ENCODE results near the gene MROH8.

DNA sequence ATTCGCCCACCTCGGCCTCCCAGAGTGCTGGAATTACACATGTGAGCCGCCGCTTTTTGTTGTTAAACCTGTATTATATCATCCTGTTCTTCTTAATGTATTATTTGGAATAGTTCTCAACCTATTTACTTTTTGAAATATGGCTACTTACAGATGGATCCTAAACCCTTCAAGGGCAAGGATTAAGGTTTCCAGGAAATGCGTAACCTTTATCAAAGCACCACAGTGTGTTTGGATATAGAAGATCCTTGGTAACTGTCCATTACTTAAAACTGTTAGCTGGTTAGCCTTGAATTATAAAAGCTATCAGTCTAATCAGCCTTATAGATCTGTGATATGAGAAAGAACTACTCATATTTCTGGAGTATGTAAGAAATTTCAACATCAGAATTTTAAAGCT, 12.5 kb downstream of the MROH8 start:
- no peak for TF ChIP-seq CTCF (IDR thresholded peaks at IDR 0.05)
- TF ChIP-seq RFX5 (IDR thresholded peaks at IDR 0.05), result no peak
- TF ChIP-seq CHD4 (IDR thresholded peaks at IDR 0.05; ENCODE audit: borderline replicate concordance), result no peak
- no peak for TF ChIP-seq GATA3 (IDR thresholded peaks at IDR 0.05; ENCODE audit: borderline replicate concordance)
- TF ChIP-seq SMC3 (IDR thresholded peaks at IDR 0.05), result no peak
- no peak for TF ChIP-seq POLR2A (IDR thresholded peaks at IDR 0.05; ENCODE audit: low read length)
- TF ChIP-seq, protein P1, sequence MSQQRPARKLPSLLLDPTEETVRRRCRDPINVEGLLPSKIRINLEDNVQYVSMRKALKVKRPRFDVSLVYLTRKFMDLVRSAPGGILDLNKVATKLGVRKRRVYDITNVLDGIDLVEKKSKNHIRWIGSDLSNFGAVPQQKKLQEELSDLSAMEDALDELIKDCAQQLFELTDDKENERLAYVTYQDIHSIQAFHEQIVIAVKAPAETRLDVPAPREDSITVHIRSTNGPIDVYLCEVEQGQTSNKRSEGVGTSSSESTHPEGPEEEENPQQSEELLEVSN (IDR thresholded peaks at IDR 0.05; ENCODE audit: borderline replicate concordance, low read depth), result no peak
- TF ChIP-seq HOXB13 (CRISPR knock-in tag; IDR thresholded peaks at IDR 0.05; ENCODE audit: low read depth), result no peak
- no peak for TF ChIP-seq JUN (IDR thresholded peaks at IDR 0.05)
- no peak for TF ChIP-seq ELK1 (IDR thresholded peaks at IDR 0.05; ENCODE audit: low read depth, low read length)
- TF ChIP-seq MYC (IDR thresholded peaks at IDR 0.05; ENCODE audit: borderline replicate concordance, low read length), result no peak
- TF ChIP-seq EP300 (IDR thresholded peaks at IDR 0.05), result no peak
- TF ChIP-seq, protein P2, sequence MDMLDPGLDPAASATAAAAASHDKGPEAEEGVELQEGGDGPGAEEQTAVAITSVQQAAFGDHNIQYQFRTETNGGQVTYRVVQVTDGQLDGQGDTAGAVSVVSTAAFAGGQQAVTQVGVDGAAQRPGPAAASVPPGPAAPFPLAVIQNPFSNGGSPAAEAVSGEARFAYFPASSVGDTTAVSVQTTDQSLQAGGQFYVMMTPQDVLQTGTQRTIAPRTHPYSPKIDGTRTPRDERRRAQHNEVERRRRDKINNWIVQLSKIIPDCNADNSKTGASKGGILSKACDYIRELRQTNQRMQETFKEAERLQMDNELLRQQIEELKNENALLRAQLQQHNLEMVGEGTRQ (IDR thresholded peaks at IDR 0.05), result no peak
